NCI-H1417 (cell line): ENCODE results near the gene SGO2.

ENCODE experiments used
- DNase-seq, 3 experiments: peaks; one replicate each; lab custom pipeline; 2025; lab: John Stamatoyannopoulos, UW

The SGO2 gene

GRCh38 chr2:200525882-200526651 lies at the start of gene SGO2:
Gene SGO2 (plus strand): TSS chr2:200526207. CDS start chr2:200532976, 6,769 bp downstream.
- peak; percentile 88 to 96 (median 92) for DNase-seq

- peak; percentile 2 to 72 (median 37) for DNase-seq
Observed at GRCh38 chr2:200476836-200477235, 49.2 kb upstream of the SGO2 start.

GRCh38 chr2:200477667-200478131 lies 48.3 kb upstream of the SGO2 start:
- no peak for DNase-seq

GRCh38 chr2:200479692-200480265 lies 46.2 kb upstream of the SGO2 start:
- DNase-seq: no peak

- no peak for DNase-seq
Observed at GRCh38 chr2:200482194-200482593, 43.8 kb upstream of the SGO2 start.

- DNase-seq: peak; percentile 34 to 68 (median 51)
Observed at GRCh38 chr2:200483729-200484198, 42.2 kb upstream of the SGO2 start.

GRCh38 chr2:200484934-200485333 lies 41.1 kb upstream of the SGO2 start:
- DNase-seq: no peak

GRCh38 chr2:200486529-200486928 lies 39.5 kb upstream of the SGO2 start:
- no peak for DNase-seq

GRCh38 chr2:200488169-200488568 lies 37.8 kb upstream of the SGO2 start:
- no peak for DNase-seq

GRCh38 chr2:200490001-200490400 lies 36.0 kb upstream of the SGO2 start:
- no peak for DNase-seq

GRCh38 chr2:200492656-200493055 lies 33.4 kb upstream of the SGO2 start:
- no peak for DNase-seq

GRCh38 chr2:200494048-200494447 lies 32.0 kb upstream of the SGO2 start:
- DNase-seq: no peak

- DNase-seq: no peak
Observed at GRCh38 chr2:200496696-200497095, 29.3 kb upstream of the SGO2 start.

GRCh38 chr2:200498402-200499162 lies 27.4 kb upstream of the SGO2 start:
- DNase-seq: no peak

GRCh38 chr2:200502196-200502595 lies 23.8 kb upstream of the SGO2 start:
- no peak for DNase-seq

- no peak for DNase-seq
Observed at GRCh38 chr2:200506679-200507078, 19.3 kb upstream of the SGO2 start.

GRCh38 chr2:200507179-200507578 lies 18.8 kb upstream of the SGO2 start:
- no peak for DNase-seq

- no peak for DNase-seq
Observed at GRCh38 chr2:200509235-200509611, 16.8 kb upstream of the SGO2 start.

- DNase-seq: peak; percentile 76 to 88 (median 87)
Observed at GRCh38 chr2:200509612-200510433, 16.2 kb upstream of the SGO2 start, which contains the start of gene KCTD18. Gene KCTD18 (minus strand): TSS chr2:200510068. CDS start chr2:200507016, 3,052 bp downstream.

- DNase-seq: no peak
Observed at GRCh38 chr2:200515155-200515554, 10.9 kb upstream of the SGO2 start.

GRCh38 chr2:200523158-200523557 lies 2.8 kb upstream of the SGO2 start:
- no peak for DNase-seq

- DNase-seq: no peak
Observed at GRCh38 chr2:200523604-200524003, 2.4 kb upstream of the SGO2 start.
